ENCODE results near the gene NAGA.
A peak's percentile ranks its signal among the peaks of the same experiment; 100 is the strongest.
"Not testable (repeated sequence)": the region's sequence is repeated elsewhere in the genome, so short reads cannot be mapped to it uniquely, and the experiment has no call there.

The NAGA gene

DNA sequence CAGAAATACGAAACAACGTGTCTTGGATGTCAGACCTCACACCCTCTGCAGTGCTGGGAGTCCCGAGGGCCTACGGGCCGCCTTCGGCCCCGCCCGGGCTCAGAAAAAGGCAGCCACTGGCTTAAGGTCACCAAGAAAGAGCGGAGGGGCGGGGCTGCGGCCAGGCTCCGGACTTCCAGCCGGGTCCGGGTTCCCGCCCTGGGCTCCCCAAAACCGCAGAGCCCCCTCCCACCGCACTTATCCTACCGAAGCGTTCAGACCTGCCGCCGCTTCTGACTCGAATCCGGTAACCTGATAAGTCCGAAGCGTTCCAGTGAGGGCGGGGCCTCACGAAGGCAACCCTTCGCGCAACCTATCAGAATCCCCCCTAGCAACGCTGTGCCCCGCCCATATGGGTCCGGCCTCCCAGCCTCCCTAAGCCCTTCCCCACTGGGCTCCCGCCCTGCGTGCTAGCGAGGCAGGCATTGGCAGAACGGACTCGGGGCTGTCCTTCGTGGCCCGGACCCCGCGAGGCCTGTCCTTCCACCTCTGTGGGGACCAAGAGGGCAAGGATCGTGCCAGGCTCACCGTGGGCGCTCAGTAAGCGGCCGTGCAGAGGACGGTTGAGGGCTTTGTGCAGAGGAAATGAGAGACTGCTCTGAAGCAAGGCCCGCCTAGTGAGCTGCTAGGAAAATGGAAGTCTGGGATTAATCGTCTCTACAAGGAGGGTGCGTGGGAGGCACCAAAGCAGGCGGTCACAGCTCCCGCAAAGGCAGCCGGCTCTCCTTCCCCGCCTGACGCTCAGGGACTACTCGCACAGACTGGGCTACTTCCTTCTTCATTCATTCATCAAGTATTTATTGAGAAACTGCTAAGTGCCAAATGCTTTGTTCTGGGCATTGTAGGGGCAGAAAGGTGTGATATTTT lies at the start of gene NAGA:
Gene NAGA, minus strand, starts transcription at position 296 of the 906 bp plus-strand sequence. CDS start 515 bp downstream, outside the sequence.
- DNase-seq, result peak; percentile 96 to 97 (median 97)

GRCh38 chr22:42116848-42117424 lies 46.3 kb upstream of the NAGA start:
- no peak for DNase-seq

DNA sequence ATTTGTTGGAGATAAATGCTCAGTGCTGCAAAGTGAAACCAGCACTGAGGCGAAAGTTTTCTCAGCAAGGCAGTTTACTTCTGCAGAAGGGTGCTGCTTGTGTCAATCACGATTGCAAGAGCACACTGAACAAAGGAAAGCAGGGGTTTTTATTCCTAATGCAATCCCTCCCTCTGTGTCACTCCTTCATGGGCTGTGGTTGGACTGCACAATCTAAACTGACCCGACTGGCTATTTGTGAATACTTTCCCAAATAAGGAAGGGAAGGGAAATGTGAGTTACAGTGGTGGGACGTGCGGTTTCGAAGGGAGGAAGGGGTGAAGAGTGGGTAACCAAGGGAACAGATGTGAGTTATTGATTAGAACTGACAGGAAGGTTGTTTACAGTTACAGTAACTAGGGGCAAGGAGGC lies 44.8 kb upstream of the NAGA start:
- not testable (repeated sequence) for DNase-seq

- peak in 2 of 3 donors; percentile 24 to 37 for DNase-seq
These were observed 44.1 kb upstream of the NAGA start for GRCh38 chr22:42114721-42115120.

DNA sequence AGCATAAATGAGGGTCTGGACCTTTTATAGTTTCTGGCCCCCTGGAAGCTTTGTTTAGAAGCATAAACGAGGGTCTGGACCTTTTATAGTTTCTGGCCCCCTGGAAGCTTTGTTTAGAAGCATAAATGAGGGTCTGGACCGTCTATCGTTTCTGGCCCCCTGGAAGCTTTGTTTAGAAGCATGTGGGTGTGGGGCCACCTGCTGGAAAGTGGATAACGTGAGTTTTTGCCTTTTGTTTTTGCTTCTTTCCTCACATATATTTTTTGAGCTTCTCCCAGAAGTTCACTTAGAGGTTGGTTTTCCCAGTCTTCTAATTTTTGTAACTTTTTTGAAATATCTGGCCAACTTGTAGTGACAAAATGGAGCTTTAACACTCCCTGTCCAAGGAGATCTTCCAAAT lies 42.2 kb upstream of the NAGA start:
- DNase-seq, result peak in 1 of 3 donors; percentile 9

DNA sequence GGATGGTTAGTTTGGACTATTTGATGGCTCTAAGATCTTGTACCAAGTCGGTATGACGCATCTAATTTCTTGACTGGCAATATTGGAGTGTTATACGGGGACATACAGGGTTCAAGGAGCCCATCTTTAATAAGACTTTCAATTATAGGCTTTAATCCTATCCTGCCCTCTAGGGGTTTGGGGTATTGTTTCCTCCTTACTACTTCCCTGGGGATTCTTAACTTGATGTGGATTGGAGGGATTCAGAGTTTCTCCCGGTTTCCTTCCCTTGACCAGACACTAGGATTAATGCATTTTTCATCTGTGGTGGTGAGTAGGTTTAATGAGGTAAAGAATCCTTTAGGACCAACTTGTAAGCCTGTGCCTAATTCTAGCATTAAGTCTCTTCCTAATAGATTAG lies 41.2 kb upstream of the NAGA start:
- DNase-seq, result no peak

- DNase-seq, result no peak
These were observed 38.2 kb upstream of the NAGA start for GRCh38 chr22:42108848-42109247.

DNA sequence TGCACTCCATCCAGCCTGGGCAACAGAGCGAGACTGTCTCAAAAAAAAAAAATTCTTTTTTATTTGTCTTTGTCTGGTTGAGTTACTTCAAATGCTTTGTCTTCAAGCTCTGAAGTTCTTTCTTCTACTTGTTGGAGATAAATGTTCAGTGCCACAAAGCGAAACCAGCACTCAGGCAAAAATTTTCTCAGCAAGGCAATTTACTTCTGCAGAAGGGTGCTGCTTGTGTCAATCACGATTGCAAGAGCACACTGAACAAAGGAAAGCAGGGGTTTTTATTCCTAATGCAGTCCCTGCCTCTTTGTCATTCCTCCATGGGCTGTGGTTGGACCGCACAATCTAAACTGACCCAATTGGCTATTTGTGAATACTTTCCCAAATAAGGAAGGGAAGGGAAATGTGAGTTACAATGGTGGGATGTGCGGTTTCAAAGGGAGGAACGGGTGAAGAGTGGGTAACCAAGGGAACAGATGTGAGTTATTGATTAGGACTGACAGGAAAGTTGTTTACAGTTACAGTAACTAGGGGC lies 33.8 kb upstream of the NAGA start:
- DNase-seq, result not testable (repeated sequence)

- no peak for DNase-seq
These were observed 30.6 kb upstream of the NAGA start for GRCh38 chr22:42101199-42101598.

DNA sequence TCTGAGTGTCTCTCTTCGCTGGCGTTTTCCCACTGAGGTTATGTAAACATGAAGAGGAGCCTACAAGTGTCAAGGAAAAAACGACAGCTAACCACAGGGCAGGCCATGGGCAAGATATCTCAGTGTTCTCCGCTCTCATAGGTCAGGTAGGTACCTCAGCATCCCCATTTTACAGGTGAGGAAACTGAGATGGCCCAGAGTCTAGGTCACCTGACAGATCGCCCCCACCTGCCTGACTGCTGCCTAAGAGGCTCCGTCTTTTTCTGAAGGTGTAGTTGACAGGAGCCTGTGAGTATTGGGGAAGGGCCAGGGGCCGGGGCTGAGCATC lies 20.8 kb upstream of the NAGA start:
- no peak for DNase-seq

DNA sequence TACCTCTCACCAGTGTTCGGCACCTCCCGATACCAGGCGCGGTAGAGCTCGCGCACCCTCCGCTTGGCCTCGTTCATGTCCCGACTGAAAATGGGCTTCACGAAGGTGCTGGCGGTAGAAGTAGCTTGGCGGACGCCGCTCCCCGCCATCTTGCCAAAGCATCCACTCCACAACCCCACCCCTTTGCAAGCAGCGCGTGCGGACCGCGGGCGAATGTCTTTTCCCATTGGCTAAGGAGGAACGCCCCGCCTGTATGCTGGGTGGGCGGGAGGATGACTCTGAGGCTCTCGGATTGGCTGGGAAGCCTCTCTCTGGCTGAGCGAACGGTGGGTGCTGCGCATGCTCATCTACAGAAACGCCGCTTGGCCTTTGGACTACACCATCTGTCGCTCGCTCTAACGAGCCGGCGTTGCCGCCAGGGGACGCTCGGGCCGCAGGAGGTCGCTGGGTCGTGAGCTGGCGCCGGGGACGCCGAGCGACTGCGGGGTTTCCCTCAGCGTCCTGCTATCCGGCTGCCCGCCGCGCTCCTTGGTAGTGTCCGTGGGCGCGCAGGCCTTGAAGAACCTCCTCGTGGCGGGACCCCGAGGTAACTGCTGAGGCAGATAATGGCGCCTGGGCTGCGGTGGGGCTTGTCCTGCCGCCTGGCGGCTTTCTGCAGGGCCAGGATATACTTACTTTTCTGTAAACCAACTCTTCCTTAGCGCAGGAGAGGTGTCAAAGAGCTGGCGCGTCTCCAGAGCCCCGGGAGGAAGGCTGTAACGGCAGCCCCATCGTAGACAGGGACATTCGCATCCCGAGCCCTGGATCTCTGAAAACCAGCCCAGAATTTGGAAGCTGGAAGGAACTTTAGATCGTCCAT lies 20.2 kb upstream of the NAGA start, which contains the start of gene NDUFA6:
Gene NDUFA6, minus strand, starts transcription at position 177 of the 859 bp plus-strand sequence. Its CDS starts 28 bp downstream, at position 149.
- peak; percentile 99 to 100 (median 100) for DNase-seq

DNA sequence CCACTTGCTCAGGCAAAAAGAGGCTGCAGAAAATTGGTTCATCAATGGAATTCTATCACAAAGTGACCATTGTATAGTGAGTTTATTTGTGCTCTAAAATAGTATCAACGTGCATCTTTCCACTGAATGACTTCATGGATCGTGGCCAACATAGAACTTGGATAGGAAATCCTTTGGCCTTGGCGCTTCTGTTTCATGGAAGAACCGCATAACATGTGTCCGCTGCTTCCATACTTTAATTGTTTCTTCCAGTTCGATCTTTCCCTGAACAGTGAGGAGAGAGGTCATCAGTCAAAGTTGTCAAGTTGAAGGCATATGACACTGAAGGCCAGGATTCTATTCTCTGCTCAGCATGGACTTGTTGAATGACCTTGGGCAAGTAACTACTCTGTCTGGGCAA lies 15.4 kb upstream of the NAGA start:
- no peak for DNase-seq

- no peak for DNase-seq
These were observed 14.3 kb upstream of the NAGA start for GRCh38 chr22:42084874-42085273.

GRCh38 chr22:42083119-42083518 lies 12.5 kb upstream of the NAGA start:
- DNase-seq, result no peak

- DNase-seq, result peak; percentile 39 to 47 (median 40)
These were observed 9.7 kb upstream of the NAGA start for GRCh38 chr22:42080287-42080686.

DNA sequence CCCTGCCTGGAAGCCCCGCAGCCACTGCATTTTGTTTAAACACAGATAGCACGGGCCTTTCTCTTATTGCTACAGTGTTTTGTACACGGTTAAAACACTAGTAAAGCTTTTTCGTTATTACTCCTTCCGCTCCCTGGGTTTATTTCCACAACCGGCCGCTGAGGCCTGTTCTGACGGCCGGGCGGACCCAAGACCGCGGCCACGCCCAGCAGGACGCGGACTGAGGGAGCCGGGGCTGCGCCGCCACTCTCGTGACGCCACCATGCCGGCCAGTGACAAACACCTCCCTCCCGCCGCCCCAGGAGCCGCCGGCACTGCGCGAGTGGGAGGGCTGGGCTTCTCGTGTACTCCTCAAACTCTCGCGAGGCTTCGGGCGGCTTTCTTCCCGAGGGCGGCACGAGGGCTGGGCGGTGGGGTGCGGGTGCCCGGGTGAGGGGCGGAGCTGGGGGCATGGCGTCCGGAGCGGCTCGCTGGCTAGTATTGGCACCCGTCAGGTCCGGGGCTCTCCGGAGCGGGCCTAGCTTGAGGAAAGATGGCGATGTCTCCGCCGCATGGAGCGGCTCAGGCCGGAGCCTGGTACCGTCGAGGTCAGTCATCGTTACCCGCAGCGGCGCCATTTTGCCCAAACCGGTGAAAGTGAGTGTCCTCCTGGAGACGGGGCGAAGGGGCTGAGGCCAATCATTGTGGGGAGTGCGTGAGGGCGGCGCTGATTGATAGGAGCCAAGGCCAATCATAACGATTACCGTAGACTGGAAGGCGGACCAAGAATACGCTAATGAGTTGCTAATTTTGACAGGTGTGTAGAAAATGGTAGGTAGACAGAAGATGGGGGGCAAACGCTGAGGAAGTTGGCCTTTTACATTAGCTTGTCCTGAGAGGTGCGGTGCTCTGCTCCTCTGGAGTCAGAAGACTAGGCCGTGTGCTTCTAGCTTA lies 9.0 kb upstream of the NAGA start, which contains the start of gene SMDT1:
Gene SMDT1, plus strand, starts transcription at position 382 of the 933 bp plus-strand sequence. Its CDS starts 69 bp downstream, at position 451.
- peak; percentile 100 for DNase-seq

GRCh38 chr22:42078469-42079318 lies 8.1 kb upstream of the NAGA start:
- no peak for DNase-seq

- no peak for DNase-seq
These were observed 7.0 kb upstream of the NAGA start for GRCh38 chr22:42077486-42078125.

DNA sequence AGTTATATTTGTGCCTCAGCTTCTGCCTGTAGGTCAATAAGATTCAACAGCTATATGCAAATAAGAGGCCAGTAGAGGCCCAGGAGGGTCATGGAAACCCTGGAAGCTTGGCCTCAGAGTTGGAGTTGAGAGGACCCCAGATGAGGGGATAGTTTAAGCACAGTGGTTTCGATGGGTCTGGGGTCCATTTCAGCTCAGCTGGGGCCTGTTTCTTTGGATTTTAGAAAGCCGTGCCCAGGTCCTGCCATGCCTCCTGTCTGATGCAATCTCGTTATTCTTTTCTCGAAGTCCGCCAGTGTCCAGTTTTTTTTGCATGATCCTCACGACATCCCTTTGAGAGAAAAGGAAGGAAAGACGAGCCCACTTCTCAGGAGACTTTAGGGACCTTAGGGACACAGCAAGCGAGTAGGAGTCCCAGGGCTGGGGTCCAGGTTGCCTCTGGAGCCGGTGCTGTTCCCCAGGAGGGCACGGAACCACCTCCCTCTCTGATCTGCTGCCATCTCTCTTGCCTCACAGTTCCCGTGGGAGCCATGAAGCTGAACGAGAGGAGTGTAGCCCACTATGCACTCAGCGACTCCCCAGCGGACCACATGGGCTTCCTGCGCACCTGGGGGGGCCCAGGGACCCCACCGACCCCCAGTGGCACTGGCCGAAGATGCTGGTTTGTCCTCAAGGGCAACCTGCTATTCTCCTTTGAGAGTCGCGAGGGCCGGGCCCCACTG lies 6.3 kb upstream of the NAGA start:
- no peak for DNase-seq

Measured in suppressor macrophage treated with lipopolysaccharide for 1 hour (primary cell).